EL (cell line): ENCODE measurements around the gene AGA.

Experiments
- DNase-seq: peaks from one replicate; pipeline ENCODE4 v3.0.0-alpha.2; 2016

Gene AGA

DNA sequence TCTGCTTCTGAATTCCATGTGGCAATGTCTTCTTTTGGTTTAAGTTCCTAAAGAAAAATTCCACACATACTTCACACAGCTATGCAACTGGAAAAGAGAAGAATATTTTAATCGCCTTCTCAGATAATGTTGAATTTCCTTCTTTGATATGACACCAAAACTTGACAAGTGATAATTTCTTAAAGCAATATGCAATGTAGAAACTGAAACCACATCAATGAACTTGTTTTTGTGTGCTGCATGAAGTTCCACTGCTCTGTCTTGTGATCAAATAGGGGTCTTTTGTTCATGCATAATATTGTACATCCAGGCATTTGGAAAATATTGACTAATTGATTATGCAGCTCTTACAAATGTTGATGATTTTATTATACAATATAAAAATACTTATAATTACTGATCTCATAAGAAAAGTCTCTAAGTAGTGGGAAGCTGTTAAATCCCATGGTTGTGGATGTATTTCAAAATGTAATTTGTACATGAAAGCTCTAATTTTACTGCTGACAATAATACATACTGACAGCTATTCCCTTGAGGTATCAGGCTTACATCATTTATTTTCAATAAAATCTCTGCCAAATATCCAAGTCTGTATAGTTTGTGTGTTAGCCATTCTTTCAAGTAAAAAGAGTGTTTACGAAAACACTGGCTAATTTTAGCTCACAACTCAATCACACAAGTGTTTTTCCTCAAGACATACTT lies 56.5 kb downstream of the AGA start:
- DNase-seq = no peak

DNA sequence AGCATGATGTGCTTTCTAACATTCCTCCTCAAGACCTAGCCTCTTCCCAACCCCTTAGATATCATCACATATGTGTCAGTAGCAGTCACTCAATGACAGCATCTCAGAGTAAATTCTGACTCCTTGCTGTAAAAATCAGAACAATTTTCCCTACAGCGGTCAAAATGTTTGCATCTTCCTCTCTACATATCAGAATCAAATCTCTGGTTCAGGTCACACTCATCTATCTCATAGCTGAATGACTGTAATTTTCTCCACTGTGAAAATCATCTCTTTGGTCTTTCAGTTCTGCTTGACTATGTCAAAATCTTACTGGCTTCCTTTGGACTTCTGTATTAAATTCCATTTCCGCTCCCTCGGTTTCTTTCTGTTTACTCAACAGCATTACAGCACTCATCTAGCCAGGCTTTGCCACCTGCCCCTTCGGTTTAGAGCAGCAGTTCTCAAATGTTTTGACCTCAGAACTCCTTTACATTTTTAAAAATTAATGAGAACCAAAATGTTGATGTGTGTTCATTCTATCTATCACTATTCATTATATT lies 57.3 kb downstream of the AGA start:
- no peak for DNase-seq

DNA sequence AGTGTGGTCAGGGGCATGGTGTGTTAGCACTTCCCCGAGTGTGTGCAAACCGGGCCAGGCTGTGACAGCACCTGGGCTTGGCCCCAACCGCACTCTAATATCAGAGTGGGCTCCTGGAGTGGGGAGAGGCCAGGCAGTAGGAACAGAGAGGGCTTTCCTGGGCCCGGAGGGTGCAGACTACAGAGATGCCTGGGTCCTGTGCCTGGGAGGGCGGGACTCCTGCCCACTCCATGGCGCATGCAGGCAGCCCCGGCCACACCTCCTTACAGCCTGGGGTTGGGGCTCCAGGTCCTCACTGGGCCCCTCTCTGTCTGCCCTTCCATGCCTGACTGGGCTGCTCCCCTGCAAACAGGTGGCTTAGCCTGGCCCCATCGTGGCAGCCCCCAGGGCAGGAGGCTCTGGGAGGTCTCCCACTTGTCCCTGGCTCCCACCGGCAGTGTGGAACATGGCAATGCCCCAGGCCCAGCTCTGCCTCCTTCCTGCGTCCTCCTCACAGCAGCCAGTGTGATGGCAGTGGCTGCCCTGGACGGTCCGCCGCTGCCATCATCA lies 60.4 kb downstream of the AGA start:
- no peak for DNase-seq
